ENCODE data around the gene DNM2. TPM values are rescaled to one million over a fixed set of nuclear protein-coding genes. Genes with fewer than 3 reads are reported as not detected.

DNM2 gene
- polyA plus RNA-seq, 2 of the 4 experiments (the other 2 are of a cell fraction): 32.9 to 58.5 TPM

DNA sequence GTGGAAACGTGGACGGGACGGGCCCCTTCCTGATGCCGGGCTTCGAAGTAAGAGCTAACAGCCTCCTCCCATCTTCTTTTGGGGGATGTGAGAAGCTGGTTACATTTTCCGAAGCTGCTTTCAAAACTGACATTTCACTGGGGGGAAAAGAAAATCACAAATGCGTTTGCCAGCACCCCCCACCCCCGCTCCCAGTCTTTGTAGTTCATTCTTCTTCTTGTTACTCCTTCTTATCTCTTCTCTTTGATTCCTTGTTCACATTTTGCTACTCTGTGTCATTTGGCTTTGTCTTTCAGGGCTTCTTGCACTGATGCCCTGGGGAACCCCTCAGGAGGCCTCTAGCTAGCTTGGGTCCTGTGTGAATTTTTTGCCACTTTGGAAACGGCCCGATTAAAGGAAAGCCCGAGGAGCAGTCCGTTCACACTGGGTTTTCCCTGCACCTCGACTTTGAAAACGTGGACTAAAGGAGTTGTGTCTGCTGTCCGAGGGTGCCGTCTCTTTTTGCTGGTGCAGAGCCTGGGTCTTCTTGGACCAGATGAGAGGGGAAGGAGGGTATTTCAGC, 154.7 kb downstream of the DNM2 start:
- H3K4me3 ChIP-seq: peak overlapping the region; percentile 99
- ChIA-PET CTCF (interaction anchor here (0.8 to 2.0 kb wide), 8 partner anchors 8 to 37 kb away, joined by 3 to 9 read pairs (median 4); partner anchors contain the start of gene TMED1), POLR2A (interaction anchor here (0.8 kb wide), 1 partner anchor 64 kb away, joined by 5 read pairs; no protein-coding TSS in a partner anchor)
- DNase-seq (ENCODE audit: low read depth in 1 of 2, low spot score in 1 of 2): no peak
- H3K27ac ChIP-seq: peak overlapping the region; percentile 97 to 99
- ATAC-seq: no peak
- FAIRE-seq: no peak
- no peak for TF ChIP-seq ZNF302 (CRISPR knock-in tag; IDR thresholded peaks at IDR 0.05)
- TF ChIP-seq, protein P1, sequence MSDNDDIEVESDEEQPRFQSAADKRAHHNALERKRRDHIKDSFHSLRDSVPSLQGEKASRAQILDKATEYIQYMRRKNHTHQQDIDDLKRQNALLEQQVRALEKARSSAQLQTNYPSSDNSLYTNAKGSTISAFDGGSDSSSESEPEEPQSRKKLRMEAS (IDR thresholded peaks at IDR 0.05): peak; percentile 29; the same call in 1 of the 2 replicates
- TF ChIP-seq, protein P2, sequence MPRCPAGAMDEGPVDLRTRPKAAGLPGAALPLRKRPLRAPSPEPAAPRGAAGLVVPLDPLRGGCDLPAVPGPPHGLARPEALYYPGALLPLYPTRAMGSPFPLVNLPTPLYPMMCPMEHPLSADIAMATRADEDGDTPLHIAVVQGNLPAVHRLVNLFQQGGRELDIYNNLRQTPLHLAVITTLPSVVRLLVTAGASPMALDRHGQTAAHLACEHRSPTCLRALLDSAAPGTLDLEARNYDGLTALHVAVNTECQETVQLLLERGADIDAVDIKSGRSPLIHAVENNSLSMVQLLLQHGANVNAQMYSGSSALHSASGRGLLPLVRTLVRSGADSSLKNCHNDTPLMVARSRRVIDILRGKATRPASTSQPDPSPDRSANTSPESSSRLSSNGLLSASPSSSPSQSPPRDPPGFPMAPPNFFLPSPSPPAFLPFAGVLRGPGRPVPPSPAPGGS (IDR thresholded peaks at IDR 0.05): no peak
- WGBS (ENCODE audit: missing lambda C conversion rate): 23% methylated on average over 16 of the region's 16 CpGs
- peak overlapping the region; percentile 80 for H3K4me2 ChIP-seq
- H3K4me1 ChIP-seq: peaks cover 11% of the 10 kb centered on the region; the same call in 1 of the 3 replicates
- no peaks in the 10 kb centered on the region for H3K9me3 ChIP-seq

DNA sequence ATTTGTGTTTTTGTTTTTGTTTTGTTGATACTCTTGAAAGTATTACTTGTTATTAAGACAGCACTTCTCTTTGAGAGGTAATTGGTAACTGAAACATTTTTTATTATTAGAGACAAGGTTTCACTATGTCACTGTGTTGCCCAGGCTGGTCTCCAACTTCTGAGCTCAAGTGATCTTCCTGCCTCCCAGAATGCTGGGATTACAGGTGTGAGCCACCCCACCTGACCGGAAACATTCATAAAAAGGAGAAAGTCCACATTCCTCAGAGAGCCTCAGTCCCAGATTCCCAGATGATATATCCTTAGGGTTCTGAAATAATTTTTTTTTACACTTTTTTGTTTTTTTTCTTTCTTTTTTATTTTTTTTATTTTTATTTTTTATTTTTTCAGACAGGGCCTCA, 156.1 kb downstream of the DNM2 start:
- WGBS (ENCODE audit: missing lambda C conversion rate): 85% methylated on average over 1 of the region's 1 CpG
- Histone ChIP-seq H3K4me3 (no peak overlapping the region), H3K4me1 (peaks cover 20% of the 10 kb centered on the region; the same call in 2 of the 3 replicates), H3K9me3 (no peaks in the 10 kb centered on the region), H3K4me2 (no peak overlapping the region), H3K27ac (no peak overlapping the region)
- DNase-seq (ENCODE audit: low read depth in 1 of 2, low spot score in 1 of 2) (no peak), FAIRE-seq (no peak), ATAC-seq (no peak)
- no peak for TF ChIP-seq SREBF2 (IDR thresholded peaks at IDR 0.05)
- TF ChIP-seq, protein P3, sequence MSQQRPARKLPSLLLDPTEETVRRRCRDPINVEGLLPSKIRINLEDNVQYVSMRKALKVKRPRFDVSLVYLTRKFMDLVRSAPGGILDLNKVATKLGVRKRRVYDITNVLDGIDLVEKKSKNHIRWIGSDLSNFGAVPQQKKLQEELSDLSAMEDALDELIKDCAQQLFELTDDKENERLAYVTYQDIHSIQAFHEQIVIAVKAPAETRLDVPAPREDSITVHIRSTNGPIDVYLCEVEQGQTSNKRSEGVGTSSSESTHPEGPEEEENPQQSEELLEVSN (IDR thresholded peaks at IDR 0.05; ENCODE audit: borderline replicate concordance, low read depth): no peak
- TF ChIP-seq ZC3H11A (IDR thresholded peaks at IDR 0.05): no peak
- TF ChIP-seq FOSL2 (IDR thresholded peaks at IDR 0.05): no peak
- TF ChIP-seq FOSL2 (CRISPR knock-in tag; IDR thresholded peaks at IDR 0.05): no peak
- no peak for TF ChIP-seq RAD21 (conservative IDR thresholded peaks at IDR 0.05 in 1 of 2, IDR thresholded peaks at IDR 0.05 in 1 of 2)
- TF ChIP-seq KDM5A (IDR thresholded peaks at IDR 0.05): no peak
- TF ChIP-seq, protein P2 (IDR thresholded peaks at IDR 0.05): no peak
- POLR2A ChIA-PET: no interaction called here
- CTCF ChIA-PET: no interaction called here

DNA sequence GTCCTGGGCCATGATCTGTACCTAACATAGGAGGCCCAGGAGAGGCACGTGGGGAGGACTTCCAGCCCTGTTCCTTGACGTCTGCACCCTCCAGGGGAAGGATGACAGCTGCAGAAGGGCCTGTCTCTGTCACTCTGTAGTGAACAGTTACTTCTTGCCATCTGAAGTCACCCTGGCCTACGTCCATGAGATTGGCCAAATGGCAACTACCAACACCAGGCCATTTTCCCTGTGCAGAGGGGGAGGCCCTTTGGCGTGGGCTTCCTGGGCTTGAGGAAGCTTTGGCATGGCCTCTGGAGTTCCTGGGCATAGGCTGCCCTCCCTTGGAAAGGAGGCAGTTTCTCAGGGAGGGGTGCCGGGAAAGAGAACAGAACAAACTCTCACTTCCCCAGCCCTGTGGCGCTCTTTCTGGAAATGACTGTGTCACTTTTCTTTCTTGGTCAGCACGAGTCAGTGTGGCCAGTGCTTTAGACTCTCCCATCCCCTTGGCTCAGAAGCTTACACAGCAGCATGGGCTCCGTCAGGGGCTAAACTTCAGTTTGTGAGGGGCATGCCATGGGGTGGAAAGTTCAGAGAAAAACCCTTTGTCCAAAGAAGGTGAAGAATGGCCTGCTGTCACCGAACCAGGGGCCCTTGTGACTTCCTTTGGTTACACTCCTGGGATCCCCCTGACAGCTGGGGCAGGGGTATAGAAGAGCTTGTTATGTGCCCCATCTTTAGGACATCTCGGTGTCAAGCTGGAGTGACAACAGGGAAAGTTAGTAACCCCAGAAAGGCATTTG, 158.8 kb downstream of the DNM2 start:
- FAIRE-seq (no peak), DNase-seq (ENCODE audit: low read depth in 1 of 2, low spot score in 1 of 2) (no peak), ATAC-seq (no peak)
- ChIA-PET POLR2A (no interaction called here), CTCF (interaction anchor here (0.6 to 3.3 kb wide), 4 partner anchors 12 to 248 kb away, joined by 3 to 9 read pairs (median 3); partner anchors contain the start of gene DNM2)
- Histone ChIP-seq H3K4me2 (no peak overlapping the region), H3K9me3 (no peaks in the 10 kb centered on the region), H3K4me3 (no peak overlapping the region), H3K4me1 (peaks cover 22% of the 10 kb centered on the region; the same call in 2 of the 3 replicates), H3K27ac (no peak overlapping the region)
- WGBS (ENCODE audit: missing lambda C conversion rate): 89% methylated on average over 6 of the region's 10 CpGs
- TF ChIP-seq, protein P4, sequence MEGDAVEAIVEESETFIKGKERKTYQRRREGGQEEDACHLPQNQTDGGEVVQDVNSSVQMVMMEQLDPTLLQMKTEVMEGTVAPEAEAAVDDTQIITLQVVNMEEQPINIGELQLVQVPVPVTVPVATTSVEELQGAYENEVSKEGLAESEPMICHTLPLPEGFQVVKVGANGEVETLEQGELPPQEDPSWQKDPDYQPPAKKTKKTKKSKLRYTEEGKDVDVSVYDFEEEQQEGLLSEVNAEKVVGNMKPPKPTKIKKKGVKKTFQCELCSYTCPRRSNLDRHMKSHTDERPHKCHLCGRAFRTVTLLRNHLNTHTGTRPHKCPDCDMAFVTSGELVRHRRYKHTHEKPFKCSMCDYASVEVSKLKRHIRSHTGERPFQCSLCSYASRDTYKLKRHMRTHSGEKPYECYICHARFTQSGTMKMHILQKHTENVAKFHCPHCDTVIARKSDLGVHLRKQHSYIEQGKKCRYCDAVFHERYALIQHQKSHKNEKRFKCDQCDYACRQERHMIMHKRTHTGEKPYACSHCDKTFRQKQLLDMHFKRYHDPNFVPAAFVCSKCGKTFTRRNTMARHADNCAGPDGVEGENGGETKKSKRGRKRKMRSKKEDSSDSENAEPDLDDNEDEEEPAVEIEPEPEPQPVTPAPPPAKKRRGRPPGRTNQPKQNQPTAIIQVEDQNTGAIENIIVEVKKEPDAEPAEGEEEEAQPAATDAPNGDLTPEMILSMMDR (IDR thresholded peaks at IDR 0.05): no peak
- TF ChIP-seq RFX5 (IDR thresholded peaks at IDR 0.05): no peak
- no peak for TF ChIP-seq MAFK (IDR thresholded peaks at IDR 0.05; ENCODE audit: partially characterized antibody)
- no peak for TF ChIP-seq EHMT2 (IDR thresholded peaks at IDR 0.05; ENCODE audit: low read depth)
- TF ChIP-seq ZC3H11A (IDR thresholded peaks at IDR 0.05): no peak
- TF ChIP-seq HOXA7 (CRISPR knock-in tag; IDR thresholded peaks at IDR 0.05): no peak
- TF ChIP-seq NR3C1 (IDR thresholded peaks at IDR 0.05): no peak
- TF ChIP-seq POLR2A (IDR thresholded peaks at IDR 0.05; ENCODE audit: low read length): no peak
- no peak for TF ChIP-seq EHF (CRISPR knock-in tag; IDR thresholded peaks at IDR 0.05)
- TF ChIP-seq ZSCAN20 (CRISPR knock-in tag; IDR thresholded peaks at IDR 0.05): no peak
- no peak for TF ChIP-seq CEBPB (IDR thresholded peaks at IDR 0.05)
- TF ChIP-seq, protein P5, sequence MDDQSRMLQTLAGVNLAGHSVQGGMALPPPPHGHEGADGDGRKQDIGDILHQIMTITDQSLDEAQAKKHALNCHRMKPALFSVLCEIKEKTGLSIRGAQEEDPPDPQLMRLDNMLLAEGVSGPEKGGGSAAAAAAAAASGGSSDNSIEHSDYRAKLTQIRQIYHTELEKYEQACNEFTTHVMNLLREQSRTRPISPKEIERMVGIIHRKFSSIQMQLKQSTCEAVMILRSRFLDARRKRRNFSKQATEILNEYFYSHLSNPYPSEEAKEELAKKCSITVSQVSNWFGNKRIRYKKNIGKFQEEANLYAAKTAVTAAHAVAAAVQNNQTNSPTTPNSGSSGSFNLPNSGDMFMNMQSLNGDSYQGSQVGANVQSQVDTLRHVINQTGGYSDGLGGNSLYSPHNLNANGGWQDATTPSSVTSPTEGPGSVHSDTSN (IDR thresholded peaks at IDR 0.05): no peak
- TF ChIP-seq NPAS2 (CRISPR knock-in tag; IDR thresholded peaks at IDR 0.05; ENCODE audit: borderline replicate concordance): no peak
- TF ChIP-seq CHD2 (IDR thresholded peaks at IDR 0.05; ENCODE audit: low read length, partially characterized antibody): no peak
- TF ChIP-seq HOXB13 (CRISPR knock-in tag; IDR thresholded peaks at IDR 0.05; ENCODE audit: low read depth): no peak
- no peak for TF ChIP-seq PHF8 (IDR thresholded peaks at IDR 0.05; ENCODE audit: borderline replicate concordance, low read depth)
- no peak for TF ChIP-seq KDM1A (IDR thresholded peaks at IDR 0.05; ENCODE audit: low read depth)
- no peak for TF ChIP-seq FOSB (CRISPR knock-in tag; IDR thresholded peaks at IDR 0.05)
- TF ChIP-seq NFE2L2 (conservative IDR thresholded peaks at IDR 0.05; ENCODE audit: low read length): no peak
